Endothelial cell of coronary artery (primary cell): ENCODE data around the gene CKMT2. TPM values are rescaled to one million over a fixed set of nuclear protein-coding genes. Genes with fewer than 3 reads are reported as not detected.

Source experiments
- total RNA-seq: library from RNA; depleted of rRNA; stranded (reverse); fragments of >200 nt; gene quantifications from 2 replicates; pipeline ENCODE4 v1.2.3, GENCODE V29; 2014

CKMT2 gene
- 0.19 TPM in 1 of 2 replicates, not detected in the other for total RNA-seq

DNA sequence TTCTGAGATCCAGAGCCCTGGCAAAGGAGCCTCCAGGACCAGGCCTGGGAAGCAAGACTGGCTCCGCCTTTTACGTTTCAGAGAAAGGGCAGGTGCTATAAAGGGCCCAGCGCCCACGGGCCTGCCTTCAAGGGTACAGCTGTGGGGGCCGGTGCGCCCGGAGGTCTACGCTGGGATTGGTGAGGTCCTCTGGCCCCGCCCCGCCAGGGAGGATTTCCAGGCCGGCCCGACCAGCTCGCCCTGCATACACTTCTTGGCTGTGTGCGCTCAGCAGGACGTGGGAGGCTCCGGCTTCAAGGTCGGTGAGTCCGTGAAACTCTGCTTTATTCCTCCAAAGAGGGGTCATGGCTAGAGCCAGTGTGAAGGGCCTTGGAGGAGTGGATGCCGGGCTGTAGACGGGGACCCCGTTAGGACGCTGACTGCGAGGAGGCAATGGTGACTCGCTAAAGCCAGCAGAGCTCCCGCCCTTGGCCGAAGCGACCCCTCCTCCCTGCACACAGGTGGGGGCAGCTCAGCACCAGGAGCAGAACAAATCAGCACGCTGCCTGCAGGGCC lies at the start of gene CKMT2:
Gene CKMT2, plus strand, starts transcription at position 243 of the 555 bp plus-strand sequence. CDS start 17,811 bp downstream, outside the sequence.

DNA sequence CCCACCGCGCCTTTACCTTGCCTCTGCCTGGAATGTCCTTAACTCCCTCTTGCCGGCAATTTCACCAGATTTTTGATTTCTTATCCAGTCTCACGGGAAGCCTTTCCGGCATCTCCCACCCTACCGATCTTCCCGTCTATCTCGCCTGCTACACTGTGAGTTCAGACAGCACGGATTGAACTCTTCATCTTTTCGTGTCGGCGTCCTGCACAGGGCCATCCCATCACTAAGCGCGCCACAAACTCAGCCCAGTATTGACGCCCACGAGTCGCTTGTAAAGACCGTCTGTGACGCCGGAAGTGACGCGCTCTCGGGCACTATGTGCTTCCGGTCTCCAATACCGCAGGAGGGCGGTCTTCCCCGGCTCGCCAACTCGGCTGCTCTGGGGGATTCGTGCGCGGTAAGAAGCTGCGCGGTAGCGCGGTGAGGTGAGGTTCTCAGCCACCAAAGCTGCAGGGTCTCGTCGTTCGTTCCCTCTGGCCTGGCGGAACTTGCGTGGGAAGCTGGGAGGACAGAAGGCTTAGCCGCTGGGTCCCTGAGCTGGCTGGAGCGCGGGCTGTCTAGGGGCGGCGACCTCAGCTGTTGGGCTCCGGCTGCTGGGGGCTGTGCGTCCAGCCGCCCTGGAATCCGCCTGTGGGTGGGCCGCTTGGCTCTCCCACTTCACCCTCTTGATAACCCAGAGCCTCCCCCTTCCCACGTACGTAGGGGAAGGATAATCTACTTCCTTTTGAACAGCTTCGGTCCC lies 68.3 kb downstream of the CKMT2 start, which contains the start of gene ZCCHC9:
Gene ZCCHC9, plus strand, starts transcription at position 317 of the 745 bp plus-strand sequence. CDS start 3,171 bp downstream, outside the sequence.

Other genes with a start within 250 kb of the CKMT2 start
- gene ZCCHC9, start 68.3 kb downstream of the CKMT2 start, total RNA-seq, result 12.8 and 16.3 TPM in 2 replicates
- not detected in 2 replicates for gene ACOT12, start 160.8 kb downstream of the CKMT2 start, total RNA-seq